Hippocampal formation (tissue), 2 donors: ENCODE data around the gene IFI44.

Source experiments
- DNase-seq, 2 donors: peaks; one replicate each; lab custom pipeline; 2025; lab: John Stamatoyannopoulos, UW

IFI44 gene

GRCh38 chr1:78712467-78713051 lies 62.9 kb downstream of the IFI44 start:
- no peak for DNase-seq

- no peak for DNase-seq
Measured at GRCh38 chr1:78713297-78713696, 63.7 kb downstream of the IFI44 start.
